GM21825 (cell line): ENCODE measurements around the gene GRIA1.

Experiments
- ATAC-seq: cut with Tn5 transposase; IDR thresholded peaks from one replicate; pipeline ENCODE4 v1.9.1; 2021; ENCODE audit warnings: mild to moderate bottlenecking, moderate library complexity; ENCODE audit not compliant: unreplicated experiment

Gene GRIA1

GRCh38 chr5:153770066-153770465 lies 279.6 kb downstream of the GRIA1 start:
- ATAC-seq, result no peak

GRCh38 chr5:153774686-153775085 lies 284.2 kb downstream of the GRIA1 start:
- ATAC-seq, result no peak

GRCh38 chr5:153775923-153776322 lies 285.5 kb downstream of the GRIA1 start:
- ATAC-seq, result no peak

GRCh38 chr5:153777681-153778581 lies 287.5 kb downstream of the GRIA1 start:
- ATAC-seq, result no peak

- ATAC-seq, result no peak
Measured at GRCh38 chr5:153779836-153780235, 289.4 kb downstream of the GRIA1 start.

GRCh38 chr5:153780876-153781705 lies 290.6 kb downstream of the GRIA1 start:
- no peak for ATAC-seq

- ATAC-seq, result no peak
Measured at GRCh38 chr5:153782589-153783361, 292.3 kb downstream of the GRIA1 start.

- no peak for ATAC-seq
Measured at GRCh38 chr5:153783362-153783658, 292.8 kb downstream of the GRIA1 start.

GRCh38 chr5:153784277-153784676 lies 293.8 kb downstream of the GRIA1 start:
- no peak for ATAC-seq

GRCh38 chr5:153791339-153791738 lies 300.9 kb downstream of the GRIA1 start:
- no peak for ATAC-seq

GRCh38 chr5:153792305-153792704 lies 301.8 kb downstream of the GRIA1 start:
- no peak for ATAC-seq

- no peak for ATAC-seq
Measured at GRCh38 chr5:153793699-153794098, 303.2 kb downstream of the GRIA1 start.

GRCh38 chr5:153794327-153794726 lies 303.9 kb downstream of the GRIA1 start:
- no peak for ATAC-seq

GRCh38 chr5:153796527-153796926 lies 306.1 kb downstream of the GRIA1 start:
- no peak for ATAC-seq

GRCh38 chr5:153797484-153797883 lies 307.0 kb downstream of the GRIA1 start:
- peak; percentile 68 for ATAC-seq

- ATAC-seq, result no peak
Measured at GRCh38 chr5:153798830-153799229, 308.4 kb downstream of the GRIA1 start.

- no peak for ATAC-seq
Measured at GRCh38 chr5:153799466-153799865, 309.0 kb downstream of the GRIA1 start.

- ATAC-seq, result no peak
Measured at GRCh38 chr5:153802050-153802821, 311.8 kb downstream of the GRIA1 start.

- no peak for ATAC-seq
Measured at GRCh38 chr5:153807801-153808200, 317.3 kb downstream of the GRIA1 start.

GRCh38 chr5:153809166-153809565 lies 318.7 kb downstream of the GRIA1 start:
- ATAC-seq, result no peak

- ATAC-seq, result no peak
Measured at GRCh38 chr5:153813901-153814300, 323.4 kb downstream of the GRIA1 start.
